ENCODE data around the gene OSM.

Gene OSM

DNA sequence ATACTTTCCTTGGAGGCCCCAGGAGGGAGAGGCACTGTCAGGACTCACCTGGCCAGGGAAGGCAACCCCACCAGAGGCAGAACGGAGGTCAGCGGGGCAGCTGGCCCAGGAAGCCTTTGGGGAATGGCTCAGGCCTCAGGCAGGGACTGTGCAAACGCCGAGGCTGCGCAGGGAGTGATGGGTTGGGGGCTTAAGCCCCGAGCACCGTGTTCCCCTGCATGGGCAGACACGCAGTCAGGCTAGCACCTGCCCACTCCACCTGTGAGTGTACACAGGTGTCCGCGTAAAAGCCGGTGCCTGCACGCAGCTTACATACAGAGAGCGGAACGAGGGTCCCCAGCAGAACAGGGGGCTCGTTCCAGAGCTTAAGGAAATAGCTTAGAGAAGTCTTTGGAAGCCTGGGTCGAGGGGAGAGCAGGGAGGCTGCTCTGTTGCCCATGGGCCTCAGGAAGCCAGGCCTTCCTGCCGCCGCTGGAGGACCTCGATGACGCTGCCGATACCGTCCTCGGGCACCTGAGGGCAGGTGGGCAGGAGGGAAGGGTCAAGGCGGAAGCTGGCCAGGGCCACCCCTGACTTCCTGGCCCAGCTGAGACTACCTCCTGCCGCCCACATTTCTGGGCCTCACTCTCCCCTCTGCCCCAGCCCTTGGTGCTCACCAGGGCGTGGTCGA is 18.7 kb upstream of the OSM start:
- no peak for DNase-seq (ENCODE audit: low spot score)

DNA sequence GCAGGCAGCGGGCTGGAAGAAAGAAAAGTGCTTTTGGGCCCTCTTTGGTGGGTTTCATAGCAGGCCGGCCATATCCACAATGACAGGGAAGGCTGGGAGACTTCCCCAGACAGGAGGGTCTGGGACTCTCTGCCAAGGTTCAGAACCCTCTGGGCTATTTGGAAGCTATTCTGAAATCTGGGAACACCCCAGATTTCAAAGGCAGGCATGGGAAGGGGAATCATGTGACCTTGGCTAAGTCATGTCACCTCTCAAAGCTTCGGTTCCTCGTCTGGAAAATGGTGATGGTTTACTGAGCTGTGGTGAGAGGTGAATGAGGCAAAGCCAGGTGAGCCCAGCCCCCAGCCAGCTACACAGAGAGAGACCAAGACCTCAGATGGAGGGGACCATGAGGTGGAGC is 18.0 kb upstream of the OSM start:
- DNase-seq (ENCODE audit: low spot score), result no peak

DNA sequence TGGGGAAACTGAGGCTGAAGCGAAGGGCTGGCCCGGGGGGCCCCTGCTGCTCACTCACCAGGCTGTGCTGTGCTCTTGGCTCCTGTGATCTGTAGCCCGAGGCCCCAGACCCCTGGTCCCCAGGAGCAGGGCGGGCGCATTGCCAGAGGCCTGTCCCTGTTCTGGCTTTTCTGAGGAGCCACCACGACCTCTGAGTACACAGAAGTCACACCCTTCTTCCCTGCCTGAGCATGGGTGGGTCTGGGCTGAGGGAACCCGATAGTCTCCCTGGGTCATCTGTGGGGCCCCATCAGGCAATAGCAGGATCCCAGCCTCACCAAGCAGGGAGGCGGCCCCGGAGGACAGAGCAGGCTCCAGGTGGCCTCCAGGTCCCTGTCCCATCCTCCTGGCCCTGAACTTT is 17.5 kb upstream of the OSM start:
- DNase-seq (ENCODE audit: low spot score), result no peak

DNA sequence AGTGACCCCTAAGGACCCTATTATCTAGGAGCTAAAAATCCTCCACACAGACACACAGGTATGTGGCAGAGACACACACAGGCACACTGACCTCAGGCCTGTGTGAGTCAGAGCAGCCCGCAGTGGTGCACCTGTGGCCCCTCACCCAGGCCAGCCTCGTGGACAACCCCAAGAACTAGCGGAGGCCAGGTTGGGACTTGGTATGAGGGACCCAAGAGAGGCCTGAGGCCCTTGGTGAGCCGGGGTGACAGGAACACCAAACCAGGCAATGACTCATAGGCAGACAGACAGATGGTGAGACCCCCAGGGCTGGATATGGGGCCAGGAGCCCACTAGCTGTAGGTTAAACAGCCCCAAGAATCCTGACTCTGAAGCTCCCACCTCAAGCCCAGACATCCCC is 16.7 kb upstream of the OSM start:
- DNase-seq (ENCODE audit: low spot score), result no peak

DNA sequence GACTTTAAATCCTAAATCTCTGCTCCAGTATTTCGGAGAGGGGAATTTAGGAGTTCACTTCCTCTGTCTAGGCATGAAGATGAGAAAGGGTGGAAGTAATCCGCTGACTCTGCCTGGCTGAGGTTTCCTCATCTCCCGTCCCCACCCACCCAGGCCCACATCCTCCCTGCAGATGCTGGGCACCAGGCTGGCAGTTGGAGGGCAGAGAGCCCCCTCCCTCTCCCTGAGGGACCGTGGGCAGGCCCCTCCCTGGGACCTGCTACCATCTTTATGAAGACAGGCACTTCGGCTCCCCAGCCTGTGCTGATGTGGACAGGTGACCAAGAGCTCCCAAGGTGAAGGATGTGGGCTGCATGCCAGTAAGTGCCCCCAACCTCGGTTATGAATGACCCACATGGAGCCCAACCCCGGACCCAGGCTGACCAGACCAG is 16.0 kb upstream of the OSM start:
- DNase-seq (ENCODE audit: low spot score), result no peak

DNA sequence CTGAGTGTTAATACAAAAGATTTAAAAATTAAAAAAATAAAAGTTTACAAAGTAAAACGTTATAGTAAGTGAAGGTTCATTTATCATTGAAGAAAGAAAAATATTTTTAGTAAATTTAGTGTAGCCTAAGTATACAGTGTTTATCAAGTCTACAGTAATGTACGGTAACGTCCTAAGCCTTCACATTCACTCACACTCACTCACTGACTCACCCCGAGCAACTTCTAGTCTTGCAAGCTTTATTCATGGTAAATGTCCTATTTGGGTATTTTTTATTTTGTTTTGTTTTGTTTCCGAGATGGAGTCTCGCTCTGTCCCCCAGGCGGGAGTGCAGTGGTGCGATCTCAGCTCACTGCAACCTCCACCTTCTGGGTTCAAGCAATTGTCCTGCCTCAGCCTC is 13.9 kb upstream of the OSM start:
- no peak for DNase-seq (ENCODE audit: low spot score)

DNA sequence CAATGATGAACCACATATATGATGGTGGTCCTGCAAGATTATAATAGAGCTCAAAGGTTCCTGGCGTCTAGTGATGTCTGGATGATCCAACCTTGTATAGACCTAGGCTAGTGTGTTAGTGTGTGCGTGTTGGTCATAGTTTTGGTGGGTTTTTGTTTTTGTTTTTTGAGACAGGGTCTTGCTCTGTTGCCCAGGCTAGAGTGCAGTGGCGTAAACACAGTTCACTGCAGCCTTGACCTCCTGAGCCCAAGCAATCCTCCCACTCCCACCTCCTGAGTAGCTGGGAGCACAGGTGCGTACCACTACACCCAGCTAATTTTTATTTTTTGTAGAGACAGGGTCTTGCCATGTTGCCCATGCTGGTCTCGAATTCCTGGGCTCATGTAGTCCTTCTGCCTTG is 13.3 kb upstream of the OSM start:
- DNase-seq (ENCODE audit: low spot score), result no peak

DNA sequence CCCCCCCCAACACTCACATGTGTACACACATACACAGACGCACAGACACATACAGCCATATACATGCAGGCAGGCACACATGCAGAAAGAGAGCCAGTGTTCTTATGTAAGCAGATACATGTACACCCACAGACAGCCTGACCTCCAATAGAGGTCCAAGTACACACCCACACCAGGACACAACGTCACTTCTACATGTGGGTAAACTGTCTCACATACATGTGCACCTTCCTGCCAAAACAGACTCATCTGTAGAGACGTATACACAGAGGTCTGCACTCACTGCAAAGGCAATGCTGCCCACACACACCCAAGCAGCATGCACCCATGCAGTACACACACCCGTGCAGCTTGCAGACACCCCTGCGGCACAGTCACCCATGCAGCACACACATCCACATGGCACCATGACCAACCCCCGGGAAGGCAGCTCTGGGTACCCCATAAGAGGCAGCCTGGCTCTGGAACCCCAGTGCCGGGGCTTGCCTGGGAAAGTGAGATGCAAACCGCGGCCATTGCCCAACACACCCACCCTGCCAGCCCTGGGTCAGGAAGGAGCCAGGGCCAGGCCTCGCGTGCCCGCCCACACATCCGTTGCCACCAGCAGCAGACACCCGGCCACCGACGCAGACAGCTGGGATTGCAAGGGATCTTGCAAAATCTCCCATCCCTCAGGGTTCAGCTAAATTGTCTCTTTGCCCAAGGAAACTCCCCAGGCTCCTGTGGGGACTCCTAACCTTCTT is 12.6 kb upstream of the OSM start:
- DNase-seq (ENCODE audit: low spot score), result no peak

DNA sequence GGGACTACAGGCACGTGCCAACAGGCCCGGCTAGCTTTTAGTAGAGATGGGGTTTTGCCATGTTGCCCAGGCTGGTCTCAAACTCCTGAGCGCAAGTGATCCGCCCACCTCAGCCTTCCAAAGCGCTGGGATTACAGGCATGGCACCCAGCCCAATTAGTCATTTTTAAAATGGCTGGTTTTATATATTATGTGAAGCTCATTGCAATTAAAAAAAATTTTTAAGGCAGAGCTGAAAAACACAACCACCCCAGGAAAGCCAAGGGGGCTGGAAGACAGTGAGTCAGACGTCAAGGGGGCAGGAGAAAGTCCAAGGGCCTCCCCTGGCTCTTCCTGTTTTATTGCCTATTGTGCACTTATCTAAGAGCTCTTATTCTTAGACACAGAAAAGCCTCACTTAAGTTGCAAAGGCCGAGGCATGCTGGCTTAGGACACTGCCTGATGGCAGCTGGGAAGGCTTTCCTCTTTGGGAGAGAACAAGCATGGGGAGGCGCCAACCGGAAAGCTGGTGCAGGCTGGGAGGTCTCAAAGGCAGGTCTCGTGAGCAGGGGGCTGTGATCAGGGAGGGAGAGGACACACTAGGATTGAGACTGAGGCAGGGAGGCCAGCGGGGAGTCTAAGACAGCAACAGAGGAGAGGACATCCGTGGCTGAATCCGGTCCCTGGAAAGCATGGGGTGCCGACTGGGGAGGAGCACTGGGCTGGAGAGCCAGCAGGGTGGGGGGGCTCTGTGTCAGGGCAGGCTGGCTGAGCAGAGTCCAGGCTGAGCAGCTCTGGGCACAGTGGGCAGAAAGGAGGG is 11.1 kb upstream of the OSM start:
- no peak for DNase-seq (ENCODE audit: low spot score)

DNA sequence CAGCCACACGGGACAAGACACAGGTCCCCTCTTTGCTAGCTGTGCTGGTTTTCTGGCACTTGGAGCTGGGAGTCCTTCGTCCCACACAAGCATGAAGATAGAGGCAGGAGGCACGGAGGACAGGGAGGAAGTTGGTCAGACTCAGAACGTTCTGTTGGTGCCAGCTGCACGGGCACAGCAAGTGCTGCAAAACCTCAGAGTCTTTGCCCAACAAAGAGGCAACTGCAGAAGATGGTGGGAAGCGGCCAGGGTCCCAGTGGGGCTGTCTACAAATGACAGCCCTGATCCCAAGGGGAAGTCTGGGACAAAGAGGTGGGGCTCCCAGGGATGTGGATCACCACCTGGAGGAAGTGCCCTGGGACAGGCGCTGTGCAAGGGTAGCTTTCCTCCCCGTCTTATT is 9.4 kb upstream of the OSM start:
- DNase-seq (ENCODE audit: low spot score), result no peak

DNA sequence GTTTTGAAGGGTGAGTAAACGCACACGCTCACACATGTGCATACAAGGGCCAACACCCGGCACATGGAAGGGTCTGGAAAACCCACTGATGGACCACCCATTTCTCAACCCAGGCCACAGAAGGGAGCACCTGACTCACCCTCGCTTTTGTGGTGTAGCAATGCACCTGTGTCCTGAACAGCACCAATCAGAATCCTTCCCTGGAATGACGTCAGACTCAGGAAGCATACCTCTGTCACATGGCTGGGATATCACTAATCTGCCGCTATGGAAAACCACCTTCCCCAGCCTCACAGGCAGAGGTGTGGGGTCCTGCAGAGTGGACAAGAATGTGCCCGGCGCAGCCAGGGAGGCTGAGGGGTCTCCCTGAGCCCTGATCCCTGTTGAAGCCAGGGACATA is 9.0 kb upstream of the OSM start:
- DNase-seq (ENCODE audit: low spot score), result peak; percentile 34

DNA sequence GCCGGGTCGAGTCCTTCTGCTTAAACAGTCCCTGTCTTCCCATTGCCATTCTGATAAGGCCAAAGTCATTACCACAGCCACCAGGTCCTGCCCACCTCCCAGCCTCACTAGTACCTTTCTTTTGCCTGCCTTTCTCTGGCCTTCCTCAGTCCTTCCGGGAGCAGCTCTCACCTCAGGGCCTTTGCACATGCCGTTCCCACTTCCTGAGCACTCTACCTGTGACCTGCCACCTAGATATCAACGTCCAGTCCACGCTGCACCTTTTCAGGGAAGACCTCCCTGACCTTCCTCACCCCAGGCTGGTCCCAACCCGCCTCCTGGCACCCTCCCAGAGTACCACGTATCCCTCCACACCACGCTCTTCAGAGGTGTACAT is 7.8 kb upstream of the OSM start:
- DNase-seq (ENCODE audit: low spot score), result no peak

DNA sequence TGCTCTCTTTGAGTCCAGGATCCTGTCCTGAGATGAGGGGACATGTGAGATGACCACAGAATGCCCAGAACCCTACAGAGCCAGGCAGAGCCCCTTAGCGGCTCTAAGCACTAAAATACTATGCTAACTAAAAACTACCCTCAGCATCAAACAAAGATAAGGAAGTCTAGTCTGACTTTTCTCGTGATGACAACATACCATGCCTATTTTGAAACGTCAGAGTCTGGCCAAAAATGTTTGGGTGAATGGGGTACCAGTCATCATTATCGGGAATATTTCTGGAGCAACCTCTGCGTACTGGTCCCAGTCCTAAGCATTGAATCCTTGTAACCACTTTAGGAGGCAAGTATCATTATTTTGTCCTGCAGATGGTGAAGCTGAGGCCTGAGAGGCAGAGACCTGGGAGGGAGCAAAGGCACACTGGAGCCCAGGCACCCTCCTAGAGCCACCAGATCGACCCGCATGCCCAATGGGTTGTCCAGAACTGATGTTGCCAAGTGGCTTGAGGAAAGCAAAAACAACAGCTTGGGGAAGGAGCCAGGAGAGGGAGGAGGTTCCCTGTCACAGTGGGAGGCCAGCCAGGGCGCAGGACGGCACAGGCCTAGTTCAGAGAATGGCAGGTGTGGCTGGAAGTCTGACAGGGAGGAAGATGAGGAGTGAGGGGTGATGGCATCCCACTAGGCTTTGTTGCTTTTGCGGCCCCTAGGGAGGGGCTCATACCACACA is 7.2 kb upstream of the OSM start:
- no peak for DNase-seq (ENCODE audit: low spot score)

DNA sequence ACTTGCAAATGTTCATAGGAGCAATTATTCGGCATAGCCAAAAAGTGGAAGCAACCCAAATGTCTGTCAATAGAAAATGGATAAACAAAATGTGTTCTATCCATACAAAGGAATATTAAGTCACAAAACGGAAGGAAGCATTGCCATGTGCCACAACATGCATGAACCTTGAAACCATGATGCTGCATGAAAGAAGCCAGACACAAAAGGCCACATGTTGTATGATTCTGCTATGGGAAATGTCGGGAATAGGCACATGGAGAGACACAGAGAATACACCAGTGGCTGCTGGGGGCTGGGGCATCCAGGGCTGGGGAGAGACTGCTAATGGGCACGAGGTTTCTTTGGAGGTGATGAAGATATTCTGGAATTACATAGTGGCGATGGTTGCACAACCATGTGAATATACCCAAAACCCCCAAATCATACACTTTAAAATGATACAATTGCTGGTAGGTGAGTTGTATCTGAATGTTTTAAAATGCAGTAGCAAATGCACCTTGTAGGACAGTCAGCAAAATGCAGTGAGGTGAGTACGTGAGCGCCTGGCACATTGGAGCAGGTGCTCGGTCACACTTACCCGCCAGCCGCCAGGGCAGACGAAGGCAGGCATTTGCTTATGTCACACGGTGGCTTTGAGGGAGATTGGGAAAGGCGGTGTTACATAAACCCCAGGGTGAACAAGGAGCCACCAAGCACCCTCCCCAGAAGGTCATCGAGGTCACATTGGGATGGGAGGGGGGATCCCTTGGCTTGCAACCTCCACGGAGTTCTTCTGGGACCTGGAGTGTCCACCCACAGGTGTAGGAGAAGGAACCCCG is 6.3 kb upstream of the OSM start:
- DNase-seq (ENCODE audit: low spot score), result no peak

DNA sequence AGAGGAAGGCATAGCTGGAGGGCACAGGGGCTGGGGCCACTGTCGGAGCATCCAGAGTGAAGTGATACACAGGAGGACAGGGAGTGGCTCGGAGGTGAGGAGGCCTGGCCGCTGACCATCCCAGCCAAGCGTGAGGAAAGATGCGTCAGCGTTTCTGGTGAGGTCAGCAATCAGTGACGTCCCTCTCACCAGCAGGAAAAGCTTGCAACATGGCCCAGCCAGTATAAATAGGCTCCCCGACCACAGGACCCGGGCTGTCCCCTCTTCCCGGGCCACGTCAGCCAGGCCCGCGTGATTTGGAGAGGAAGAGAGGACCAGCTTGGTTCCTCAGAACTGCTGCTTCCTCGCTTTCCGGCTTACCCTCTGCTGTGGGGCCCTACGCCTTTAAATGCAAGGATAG is 4.2 kb upstream of the OSM start:
- no peak for DNase-seq (ENCODE audit: low spot score)

DNA sequence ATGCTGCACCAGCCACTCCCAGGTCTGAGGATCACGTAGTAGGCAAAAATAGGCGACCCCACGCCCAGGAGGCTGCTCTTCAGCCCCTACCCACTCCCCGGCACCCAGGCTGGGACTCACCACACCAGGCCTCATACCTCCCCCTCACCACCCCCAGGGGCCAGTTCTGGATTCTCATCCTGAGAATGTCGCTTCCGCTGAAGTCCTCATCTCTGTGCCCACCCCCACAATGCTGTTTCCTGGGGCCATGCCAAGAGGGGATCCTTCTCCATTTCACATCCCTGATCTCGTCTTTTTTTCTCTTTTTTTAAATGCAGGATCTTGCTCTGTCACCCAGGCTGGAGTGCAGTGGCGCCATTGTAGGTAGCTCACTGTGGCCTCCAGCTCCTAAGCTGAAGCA is 1.7 kb upstream of the OSM start:
- DNase-seq (ENCODE audit: low spot score), result no peak

DNA sequence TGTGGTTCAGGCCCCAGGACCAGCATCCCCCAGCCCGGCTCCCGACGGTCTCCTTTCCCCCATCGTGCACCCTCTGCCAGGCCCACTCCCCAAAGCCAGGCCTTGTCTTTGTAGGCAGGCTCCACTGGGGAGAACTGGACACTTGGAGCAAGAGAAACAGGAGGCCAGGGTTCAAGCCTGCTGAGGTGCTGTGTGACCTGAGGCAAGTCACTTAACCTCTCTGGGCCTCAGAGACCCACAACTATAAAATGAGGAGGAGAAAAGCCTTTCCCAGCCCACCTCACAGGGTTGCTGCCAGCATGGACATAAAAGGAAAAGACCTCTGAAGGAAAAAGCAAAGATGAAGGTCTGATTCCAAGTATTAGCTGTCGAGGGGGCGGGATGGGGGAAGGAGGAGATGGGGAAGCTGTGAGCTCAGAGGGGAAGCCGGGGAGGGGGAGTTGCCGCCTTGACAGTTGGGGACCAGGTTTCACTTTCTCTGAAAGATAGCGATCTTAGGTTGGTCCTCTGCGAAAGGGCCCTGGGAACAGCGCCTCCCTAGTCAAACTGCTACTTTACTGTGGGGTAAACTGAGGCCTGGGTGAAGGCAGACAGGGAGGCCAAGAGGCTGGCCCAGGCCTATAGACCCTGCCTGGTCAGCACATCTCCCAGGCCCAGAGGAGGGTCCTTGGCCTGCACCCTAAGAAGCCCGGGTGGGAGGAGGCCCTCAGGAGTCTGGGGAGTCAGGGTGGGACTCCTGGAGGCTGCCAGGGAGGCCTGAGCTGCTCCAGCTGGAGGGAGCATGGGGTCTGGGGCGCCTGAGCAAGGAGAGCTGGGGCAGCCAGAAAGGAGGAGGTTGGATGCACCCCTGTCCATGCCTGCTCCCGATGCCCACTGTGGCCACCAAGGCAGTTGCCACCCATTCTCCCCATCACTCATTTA is 991 bp upstream of the OSM start:
- DNase-seq (ENCODE audit: low spot score), result peak; percentile 46

DNA sequence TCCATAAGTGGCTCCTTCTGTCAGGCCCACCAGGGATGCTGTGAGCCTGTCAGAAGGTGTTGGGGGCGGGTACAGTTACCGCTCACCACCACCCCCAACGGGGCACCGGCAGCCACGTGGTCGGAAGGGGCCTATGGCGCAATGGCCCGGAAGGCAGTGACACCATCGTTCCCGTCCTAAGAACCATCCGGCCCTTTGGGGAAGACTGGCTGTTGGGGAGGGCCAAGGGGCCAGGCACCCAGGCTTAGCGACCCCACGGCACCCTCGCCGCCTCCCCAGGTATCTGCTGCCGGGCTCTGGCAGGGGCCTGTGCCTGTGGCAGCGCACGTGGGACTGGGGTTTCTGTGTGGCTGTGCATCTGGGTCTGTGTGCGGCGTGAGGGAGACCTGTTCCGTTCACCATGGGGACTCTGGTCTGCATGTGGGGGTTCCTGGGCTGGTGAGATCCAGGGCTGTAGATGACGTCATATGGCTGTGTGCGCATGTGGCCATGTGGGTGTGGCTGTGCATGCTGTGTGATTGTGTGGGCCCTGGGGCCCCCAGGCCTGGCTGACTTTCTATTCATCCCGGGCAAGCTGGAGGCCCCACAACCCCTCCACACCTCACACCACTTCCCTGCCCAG is 717 bp downstream of the OSM start:
- DNase-seq (ENCODE audit: low spot score), result peak; percentile 80

DNA sequence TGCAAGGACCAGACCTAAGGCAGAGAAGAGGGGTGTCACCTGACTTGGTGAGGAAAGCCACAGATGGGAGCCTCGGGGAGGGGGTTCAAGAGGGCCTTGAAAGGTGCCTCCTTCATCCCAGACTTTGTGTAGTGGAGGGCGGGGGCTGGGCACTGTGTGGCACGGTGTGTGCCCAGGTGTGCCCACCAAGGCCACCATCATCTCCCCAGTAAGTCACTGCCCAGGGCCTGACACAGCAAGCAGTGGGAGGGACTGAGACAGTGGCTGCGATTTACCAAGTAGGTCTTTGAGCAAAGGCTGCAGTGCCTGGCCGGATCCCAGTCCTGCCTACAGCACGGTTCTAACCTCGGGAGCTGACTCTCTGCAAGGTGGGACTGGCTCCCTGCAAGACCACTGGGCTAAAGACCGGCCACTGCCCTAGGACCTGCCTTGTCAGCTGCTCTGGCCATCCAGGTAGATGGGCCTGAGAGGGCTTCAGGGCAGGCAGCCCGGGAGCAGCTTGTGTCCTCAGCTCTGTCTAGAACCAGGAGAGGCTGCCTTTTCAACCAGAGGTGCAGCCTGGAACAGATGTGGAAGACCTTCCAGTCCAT is 1.4 kb downstream of the OSM start:
- DNase-seq (ENCODE audit: low spot score), result no peak

DNA sequence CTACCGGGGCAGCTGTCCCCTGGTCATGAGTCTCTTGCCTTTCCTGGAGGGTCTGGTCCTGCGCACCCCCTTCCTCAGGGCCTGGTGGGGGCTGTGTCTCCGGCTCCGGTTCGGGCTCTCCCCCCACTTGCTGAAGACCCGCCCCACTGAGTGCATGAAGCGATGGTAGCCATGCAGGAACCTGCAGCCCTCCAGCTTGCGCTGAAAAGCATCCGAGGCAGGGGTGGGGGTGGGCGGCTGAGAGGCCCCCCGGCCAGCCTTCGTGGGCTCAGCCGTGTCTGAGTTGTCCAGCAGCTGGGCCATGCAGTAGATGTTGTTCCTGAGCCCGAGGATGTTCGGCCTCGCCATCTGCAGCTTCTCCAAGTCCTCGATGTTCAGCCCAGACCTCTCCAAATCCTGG is 2.8 kb downstream of the OSM start:
- DNase-seq (ENCODE audit: low spot score), result no peak

Data from CD4-positive, alpha-beta T cell treated with Interleukin-6 at 100 ng/mL for 8 hours (primary cell).